ENCODE data around the gene TBCC.
"Not testable (repeated sequence)": the region's sequence is repeated elsewhere in the genome, so short reads cannot be mapped to it uniquely, and the experiment has no call there.

The TBCC gene

GRCh38 chr6:42781796-42782688, 36.1 kb upstream of the TBCC start, which contains the start of gene BICRAL:
TSS of gene BICRAL (plus strand) at chr6:42782052. CDS start at chr6:42822023, 39,971 bp downstream.
- Histone ChIP-seq H3K4me1 (ENCODE audit: control insufficient read depth, insufficient read depth, low read length) (peaks cover 12% of the 10 kb centered on the region), H3K9ac (ENCODE audit: low read length) (peak within 1 kb of the TSS; percentile 97), H3K27ac (ENCODE audit: low read depth, low read length) (peak within 1 kb of the TSS; percentile 100), H3K4me3 (ENCODE audit: low read length) (peak within 1 kb of the TSS; percentile 89), H3K36me3 (ENCODE audit: control insufficient read depth, insufficient read depth, low read length) (no peaks in the 10 kb centered on the region), H3K27me3 (ENCODE audit: control insufficient read depth, insufficient read depth, low read length) (no peaks in the 10 kb centered on the region)

DNA sequence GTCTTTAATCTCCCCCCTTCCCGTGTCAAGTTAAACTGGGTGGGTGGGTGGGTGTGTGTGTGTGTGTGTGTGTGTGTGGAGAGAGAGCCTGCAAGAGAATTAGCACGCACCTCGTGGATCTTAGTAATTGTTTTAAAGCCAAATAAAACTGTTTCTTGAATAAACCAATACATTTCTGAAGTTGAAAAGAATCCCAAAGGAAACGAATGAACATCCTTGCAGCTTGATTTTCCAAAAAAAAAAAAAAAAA, 35.6 kb upstream of the TBCC start:
- peak overlapping the region; percentile 100 for H3K27ac ChIP-seq (ENCODE audit: low read depth, low read length)

DNA sequence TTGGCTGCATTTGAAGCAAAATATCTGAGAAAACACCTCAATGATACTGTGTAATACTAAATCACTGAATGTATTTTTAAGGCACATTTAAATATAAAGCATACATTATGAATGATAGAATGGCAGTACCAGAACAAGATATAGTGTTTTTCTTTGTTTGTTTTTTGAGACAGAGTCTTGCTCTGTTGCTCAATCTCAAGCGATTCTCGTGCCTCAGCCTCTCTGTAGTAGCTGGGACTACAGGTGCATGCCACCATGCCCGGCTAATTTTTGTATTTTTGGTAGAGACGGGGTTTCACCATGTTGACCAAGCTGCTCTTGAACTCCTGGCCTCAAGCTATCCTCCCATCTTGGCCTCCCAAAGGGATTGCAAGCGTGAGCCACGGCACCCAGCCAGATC, 33.6 kb upstream of the TBCC start:
- H3K27ac ChIP-seq (ENCODE audit: low read depth, low read length): no peak overlapping the region
- H3K36me3 ChIP-seq (ENCODE audit: control insufficient read depth, insufficient read depth, low read length): no peaks in the 10 kb centered on the region

More for the DNA sequence above, 35.6 kb upstream of the TBCC start:
- Histone ChIP-seq H3K27me3 (ENCODE audit: control insufficient read depth, insufficient read depth, low read length) (no peaks in the 10 kb centered on the region), H3K36me3 (ENCODE audit: control insufficient read depth, insufficient read depth, low read length) (no peaks in the 10 kb centered on the region), H3K9ac (ENCODE audit: low read length) (no peak overlapping the region), H3K4me3 (ENCODE audit: low read length) (peak overlapping the region; percentile 29), H3K4me1 (ENCODE audit: control insufficient read depth, insufficient read depth, low read length) (peaks cover 8% of the 10 kb centered on the region)

GRCh38 chr6:42778122-42778521, 32.2 kb upstream of the TBCC start:
- H3K27me3 ChIP-seq (ENCODE audit: control insufficient read depth, insufficient read depth, low read length): no peaks in the 10 kb centered on the region
- H3K4me1 ChIP-seq (ENCODE audit: control insufficient read depth, insufficient read depth, low read length): peaks cover 2% of the 10 kb centered on the region
- no peaks in the 10 kb centered on the region for H3K36me3 ChIP-seq (ENCODE audit: control insufficient read depth, insufficient read depth, low read length)
- no peak overlapping the region for H3K27ac ChIP-seq (ENCODE audit: low read depth, low read length)
- no peak overlapping the region for H3K9ac ChIP-seq (ENCODE audit: low read length)
- H3K4me3 ChIP-seq (ENCODE audit: low read length): no peak overlapping the region

More for the DNA sequence above, 33.6 kb upstream of the TBCC start:
- peaks cover 2% of the 10 kb centered on the region for H3K4me1 ChIP-seq (ENCODE audit: control insufficient read depth, insufficient read depth, low read length)
- no peak overlapping the region for H3K9ac ChIP-seq (ENCODE audit: low read length)
- H3K4me3 ChIP-seq (ENCODE audit: low read length): no peak overlapping the region
- no peaks in the 10 kb centered on the region for H3K27me3 ChIP-seq (ENCODE audit: control insufficient read depth, insufficient read depth, low read length)

DNA sequence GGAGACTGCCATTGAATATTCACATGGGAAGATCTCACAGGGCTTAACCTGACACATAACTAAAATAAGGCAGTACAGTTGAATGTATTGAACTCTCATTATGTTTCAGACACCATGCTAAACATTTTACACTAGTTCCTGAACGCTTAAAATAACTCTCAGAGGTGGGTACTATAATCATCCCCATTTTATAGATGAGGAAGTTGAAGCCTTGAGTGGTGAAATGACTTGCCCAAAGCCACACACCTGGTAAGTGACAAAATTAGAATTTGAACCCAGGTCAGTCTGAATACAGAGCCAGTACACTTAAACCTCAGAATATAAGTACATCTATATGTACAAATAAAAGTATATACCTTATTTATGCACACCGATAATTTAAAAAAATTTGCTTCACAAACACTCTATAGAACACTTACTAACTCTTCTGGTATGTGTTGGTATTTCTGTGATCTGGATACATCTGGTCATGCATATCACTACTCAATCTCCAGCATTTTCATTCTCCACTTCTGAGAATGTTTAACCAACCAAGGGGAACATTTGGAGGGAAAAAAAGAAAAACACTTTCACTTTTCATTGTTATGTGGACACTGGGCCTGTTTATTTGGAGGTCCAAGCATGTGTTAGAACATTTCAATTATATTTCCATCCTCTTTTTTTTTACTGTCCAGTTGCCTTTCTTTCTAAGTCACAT, 31.4 kb upstream of the TBCC start:
- Histone ChIP-seq H3K27ac (ENCODE audit: low read depth, low read length) (no peak overlapping the region), H3K36me3 (ENCODE audit: control insufficient read depth, insufficient read depth, low read length) (no peaks in the 10 kb centered on the region), H3K4me1 (ENCODE audit: control insufficient read depth, insufficient read depth, low read length) (peaks cover 2% of the 10 kb centered on the region), H3K9ac (ENCODE audit: low read length) (no peak overlapping the region), H3K4me3 (ENCODE audit: low read length) (no peak overlapping the region), H3K27me3 (ENCODE audit: control insufficient read depth, insufficient read depth, low read length) (no peaks in the 10 kb centered on the region)

GRCh38 chr6:42774821-42775487, 29.1 kb upstream of the TBCC start:
- H3K36me3 ChIP-seq (ENCODE audit: control insufficient read depth, insufficient read depth, low read length); H3K27me3 ChIP-seq (ENCODE audit: control insufficient read depth, insufficient read depth, low read length); H3K4me1 ChIP-seq (ENCODE audit: control insufficient read depth, insufficient read depth, low read length); H3K9ac ChIP-seq (ENCODE audit: low read length); H3K27ac ChIP-seq (ENCODE audit: low read depth, low read length): not testable (repeated sequence)
- peak overlapping the region; percentile 19 for H3K4me3 ChIP-seq (ENCODE audit: low read length)

GRCh38 chr6:42774201-42774600, 28.3 kb upstream of the TBCC start:
- Histone ChIP-seq H3K27ac (ENCODE audit: low read depth, low read length) (no peak overlapping the region), H3K4me1 (ENCODE audit: control insufficient read depth, insufficient read depth, low read length) (peaks cover 2% of the 10 kb centered on the region), H3K9ac (ENCODE audit: low read length) (no peak overlapping the region), H3K27me3 (ENCODE audit: control insufficient read depth, insufficient read depth, low read length) (no peaks in the 10 kb centered on the region), H3K4me3 (ENCODE audit: low read length) (no peak overlapping the region), H3K36me3 (ENCODE audit: control insufficient read depth, insufficient read depth, low read length) (no peaks in the 10 kb centered on the region)

- no peak overlapping the region for H3K27ac ChIP-seq (ENCODE audit: low read depth, low read length)
- no peak overlapping the region for H3K4me3 ChIP-seq (ENCODE audit: low read length)
- peaks cover 2% of the 10 kb centered on the region for H3K4me1 ChIP-seq (ENCODE audit: control insufficient read depth, insufficient read depth, low read length)
- H3K27me3 ChIP-seq (ENCODE audit: control insufficient read depth, insufficient read depth, low read length): no peaks in the 10 kb centered on the region
- no peak overlapping the region for H3K9ac ChIP-seq (ENCODE audit: low read length)
- H3K36me3 ChIP-seq (ENCODE audit: control insufficient read depth, insufficient read depth, low read length): no peaks in the 10 kb centered on the region
Observed at GRCh38 chr6:42771741-42772100, 25.8 kb upstream of the TBCC start.

- Histone ChIP-seq H3K9ac (ENCODE audit: low read length) (no peak overlapping the region), H3K4me1 (ENCODE audit: control insufficient read depth, insufficient read depth, low read length) (no peaks in the 10 kb centered on the region), H3K4me3 (ENCODE audit: low read length) (no peak overlapping the region), H3K36me3 (ENCODE audit: control insufficient read depth, insufficient read depth, low read length) (no peaks in the 10 kb centered on the region), H3K27ac (ENCODE audit: low read depth, low read length) (no peak overlapping the region), H3K27me3 (ENCODE audit: control insufficient read depth, insufficient read depth, low read length) (no peaks in the 10 kb centered on the region)
Observed at GRCh38 chr6:42769836-42770235, 23.9 kb upstream of the TBCC start.

DNA sequence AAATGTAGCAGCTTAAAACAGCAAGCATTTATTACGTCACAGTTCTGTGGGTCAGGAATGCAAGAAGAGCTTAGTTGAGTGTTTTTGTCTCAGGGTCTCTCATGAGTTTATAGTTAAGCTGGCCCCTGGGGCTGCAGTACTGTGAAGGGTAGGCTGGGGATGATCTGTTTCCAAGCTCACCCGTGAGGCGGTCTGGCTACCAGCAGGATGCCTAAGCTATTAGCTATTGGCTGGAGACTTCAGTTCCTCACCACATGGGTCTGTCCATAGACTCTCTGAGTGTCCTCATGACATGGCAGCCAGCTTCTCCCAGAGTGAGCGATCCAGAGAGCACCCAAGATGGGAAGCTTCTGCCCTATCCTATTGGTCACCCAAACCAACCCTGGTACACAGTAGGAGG, 23.1 kb upstream of the TBCC start:
- Histone ChIP-seq H3K4me3 (ENCODE audit: low read length) (no peak overlapping the region), H3K9ac (ENCODE audit: low read length) (no peak overlapping the region), H3K36me3 (ENCODE audit: control insufficient read depth, insufficient read depth, low read length) (no peaks in the 10 kb centered on the region), H3K4me1 (ENCODE audit: control insufficient read depth, insufficient read depth, low read length) (no peaks in the 10 kb centered on the region), H3K27ac (ENCODE audit: low read depth, low read length) (no peak overlapping the region), H3K27me3 (ENCODE audit: control insufficient read depth, insufficient read depth, low read length) (no peaks in the 10 kb centered on the region)

DNA sequence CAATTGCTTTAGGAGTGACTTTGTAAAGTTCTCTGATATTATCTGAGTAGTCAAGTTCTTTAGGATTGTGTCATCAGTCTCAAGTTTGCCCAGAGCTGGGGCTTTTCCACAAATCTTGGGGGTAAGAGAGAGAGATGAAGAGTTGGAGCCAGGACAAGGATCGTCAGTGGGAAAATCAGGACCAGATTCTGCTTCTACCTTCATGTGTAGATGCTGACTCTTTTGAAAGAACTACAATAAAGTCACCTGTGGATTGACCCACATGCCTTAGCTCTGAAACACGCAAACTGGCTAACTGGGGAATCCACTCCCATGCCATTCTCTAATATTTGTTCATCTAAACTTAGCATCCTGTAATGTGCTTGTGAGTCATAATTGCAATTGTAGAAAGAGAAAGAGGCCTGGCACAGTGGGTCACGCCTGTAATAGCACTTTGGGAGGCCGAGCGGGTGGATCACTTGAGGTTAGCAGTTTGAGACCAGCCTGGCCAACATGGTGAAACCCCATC, 20.3 kb upstream of the TBCC start:
- no peaks in the 10 kb centered on the region for H3K36me3 ChIP-seq (ENCODE audit: control insufficient read depth, insufficient read depth, low read length)
- H3K27ac ChIP-seq (ENCODE audit: low read depth, low read length): no peak overlapping the region
- no peaks in the 10 kb centered on the region for H3K4me1 ChIP-seq (ENCODE audit: control insufficient read depth, insufficient read depth, low read length)
- H3K27me3 ChIP-seq (ENCODE audit: control insufficient read depth, insufficient read depth, low read length): no peaks in the 10 kb centered on the region
- H3K4me3 ChIP-seq (ENCODE audit: low read length): no peak overlapping the region
- no peak overlapping the region for H3K9ac ChIP-seq (ENCODE audit: low read length)

GRCh38 chr6:42764911-42765648, 19.2 kb upstream of the TBCC start:
- Histone ChIP-seq H3K36me3 (ENCODE audit: control insufficient read depth, insufficient read depth, low read length) (no peaks in the 10 kb centered on the region), H3K27me3 (ENCODE audit: control insufficient read depth, insufficient read depth, low read length) (no peaks in the 10 kb centered on the region), H3K9ac (ENCODE audit: low read length) (no peak overlapping the region), H3K4me1 (ENCODE audit: control insufficient read depth, insufficient read depth, low read length) (no peaks in the 10 kb centered on the region), H3K27ac (ENCODE audit: low read depth, low read length) (no peak overlapping the region), H3K4me3 (ENCODE audit: low read length) (no peak overlapping the region)
